Uterus (tissue), 2 donors: Measurements from ENCODE around the gene ZNF17.

ENCODE experiments used
- CTCF ChIP-seq, 4 experiments: fragments of 200-600 bp in 2 of 4; fragments of 450-650 bp in 2 of 4; sonication (generic) in 2 of 4; IDR thresholded peaks; one replicate each; pipeline ENCODE4 v1.5.1; 2016 to 2019; ENCODE audit warnings: antibody characterized with exemption in 4 of 4, mild to moderate bottlenecking in 2 of 4, moderate library complexity in 1 of 4
- POLR2A ChIP-seq, 2 donors: fragments of 450-650 bp; IDR thresholded peaks; one replicate each; pipeline ENCODE4 v1.6.1; 2016; ENCODE audit warnings: antibody characterized with exemption in 2 of 2, mild to moderate bottlenecking in 1 of 2, moderate library complexity in 1 of 2

GRCh38 chr19:57436417-57436816, 25.5 kb downstream of the ZNF17 start:
- TF ChIP-seq CTCF (IDR thresholded peaks at IDR 0.05) = no peak
- TF ChIP-seq POLR2A (IDR thresholded peaks at IDR 0.05) = no peak
